HG03378 (cell line): ENCODE measurements around the gene CD72.
"Not testable (repeated sequence)": the region's sequence is repeated elsewhere in the genome, so short reads cannot be mapped to it uniquely, and the experiment has no call there.

Experiments
- ATAC-seq: cut with Tn5 transposase; IDR thresholded peaks from one replicate; pipeline ENCODE4 v1.9.1; 2021; ENCODE audit warnings: mild to moderate bottlenecking, moderate library complexity; ENCODE audit not compliant: unreplicated experiment

Gene CD72

DNA sequence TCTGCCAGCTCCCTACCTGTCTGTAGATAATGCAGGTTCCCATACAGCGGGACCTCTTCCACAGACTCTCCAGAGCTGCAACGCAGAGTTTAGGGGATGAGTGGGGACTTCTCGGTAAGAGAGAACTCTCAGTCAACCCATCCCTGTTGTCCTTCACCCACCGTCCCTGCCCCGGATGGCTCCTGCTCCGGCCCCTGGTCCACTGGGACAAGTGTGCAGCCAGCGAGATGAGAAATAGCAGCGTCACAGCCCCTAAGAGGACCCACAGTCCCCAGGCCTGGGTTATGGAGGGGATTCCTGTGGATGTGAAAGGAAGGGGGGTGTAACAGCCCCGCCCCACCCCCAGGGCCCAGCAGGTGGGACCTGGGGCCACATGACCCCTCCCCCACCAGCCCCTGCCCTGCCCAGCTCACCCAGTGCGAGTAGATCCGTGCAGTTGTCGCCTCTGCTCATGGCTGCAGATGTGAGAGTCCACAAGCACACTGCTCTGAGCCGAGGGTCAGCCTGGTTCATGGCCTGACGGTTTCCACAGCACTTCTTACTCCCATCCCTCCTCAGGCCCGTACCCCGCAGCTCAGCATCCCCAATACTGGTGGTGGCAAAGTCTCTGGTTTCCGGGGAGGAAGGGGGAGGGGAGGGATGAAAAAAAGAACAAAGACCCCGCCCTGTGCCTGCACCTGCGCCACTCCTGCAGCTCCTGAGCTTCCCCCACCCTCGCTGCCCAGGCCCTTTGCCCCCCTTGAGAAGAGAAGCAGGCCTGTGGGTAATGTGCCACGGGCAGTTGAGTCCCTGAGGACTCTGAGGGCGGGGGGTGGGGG, 32.3 kb upstream of the CD72 start, which contains the start of gene SIT1:
SIT1 (minus strand) TSS at position 591 of the 818 bp plus-strand sequence; CDS start at position 513, 78 bp downstream.
- ATAC-seq, result no peak

DNA sequence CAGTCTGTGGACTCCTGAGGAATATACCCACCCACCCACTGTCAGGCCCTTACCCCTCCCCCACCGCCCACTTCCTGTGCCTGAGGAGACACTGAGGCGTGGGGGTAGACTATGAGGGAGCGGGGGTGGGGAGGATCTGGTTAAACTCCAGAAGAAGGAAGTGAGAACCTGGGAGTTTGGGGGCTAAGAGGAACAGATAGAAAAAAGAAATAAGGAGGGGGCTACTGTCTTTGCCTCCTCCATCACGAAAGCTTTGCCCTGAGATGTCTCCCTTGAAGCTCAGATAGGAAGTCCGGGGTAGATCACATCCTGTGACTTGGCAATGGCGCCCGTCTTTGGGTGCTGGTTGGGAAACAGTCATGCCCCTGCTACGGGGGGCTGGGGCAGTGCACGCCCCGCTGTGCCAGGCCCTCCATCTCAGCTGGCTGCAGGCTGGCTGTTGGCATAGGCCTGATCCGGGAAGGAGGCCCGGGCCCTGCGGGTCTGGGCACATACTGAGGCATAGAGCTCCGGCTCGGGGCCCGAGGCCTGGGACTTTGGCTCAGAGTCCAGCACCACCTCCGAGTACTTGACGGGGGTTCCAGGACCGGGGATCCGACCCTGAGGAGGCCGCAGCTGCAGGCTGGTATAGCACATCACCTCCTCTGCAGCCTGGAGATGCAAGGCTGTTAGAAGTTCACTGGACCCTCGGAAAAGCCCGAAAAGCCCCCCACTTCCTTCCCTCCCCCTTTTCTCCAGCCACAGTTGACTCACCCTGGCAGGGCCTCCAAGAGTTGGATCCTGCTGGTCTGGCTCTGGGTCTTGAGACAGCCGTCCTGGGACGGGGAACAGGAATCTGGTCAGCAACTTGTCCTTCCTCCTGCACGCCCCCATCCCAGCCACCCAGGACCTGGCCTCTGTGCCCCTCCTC, 31.5 kb upstream of the CD72 start:
- ATAC-seq, result no peak

DNA sequence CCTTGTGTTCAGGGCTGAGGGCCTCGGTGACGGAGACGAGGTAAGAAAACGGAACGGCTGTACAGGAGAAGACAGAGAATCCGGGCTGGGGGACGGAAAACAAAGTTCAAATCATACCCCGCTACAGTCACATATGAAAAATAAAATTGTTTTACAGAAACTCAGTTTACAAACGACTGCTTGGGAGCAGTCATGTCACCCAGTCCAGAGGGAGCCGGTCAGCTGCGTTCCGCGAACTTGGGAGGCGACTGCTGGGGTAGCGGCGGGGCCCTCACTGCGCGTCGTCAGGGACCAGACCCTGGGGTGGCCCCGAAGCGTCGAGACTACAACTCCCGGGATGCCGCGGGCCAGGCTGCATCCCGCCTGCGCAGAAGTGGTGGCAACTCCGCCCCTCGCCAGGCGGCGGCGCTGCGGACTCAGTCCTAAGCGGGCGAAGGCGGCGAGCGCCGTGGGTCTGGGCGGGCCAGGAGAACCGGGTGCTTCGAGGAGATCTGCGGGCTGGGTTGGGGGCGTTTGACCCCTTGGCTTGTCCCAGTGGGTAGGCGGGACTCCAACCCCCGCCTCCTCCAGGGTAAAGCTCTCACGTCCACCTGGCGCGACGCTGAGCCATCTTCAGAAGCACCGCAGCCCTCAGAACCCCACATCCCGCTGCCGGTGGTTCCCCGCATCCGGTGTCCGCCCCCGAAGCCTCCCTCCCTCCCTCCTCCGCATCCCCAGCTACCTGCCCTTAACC, 28.5 kb upstream of the CD72 start:
- peak; percentile 77 for ATAC-seq

DNA sequence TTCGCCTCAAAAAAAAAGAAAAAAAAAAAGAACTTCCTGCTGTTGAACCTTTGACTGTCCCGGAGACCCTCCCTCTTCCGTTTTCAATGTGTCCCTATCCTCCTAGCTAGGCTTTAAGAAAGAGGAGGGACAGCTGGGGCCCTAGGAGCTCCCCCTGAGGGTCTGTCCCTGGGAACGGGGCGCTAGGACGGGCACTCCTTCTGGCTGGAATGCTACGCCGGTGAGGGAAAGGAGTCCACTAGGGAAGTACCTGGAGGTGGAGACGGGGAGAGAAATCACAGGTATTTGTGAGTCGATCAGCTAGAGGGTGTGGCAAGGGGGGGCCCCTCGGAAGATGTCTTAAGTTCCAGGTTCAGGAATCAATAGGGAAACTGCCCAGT, 27.9 kb upstream of the CD72 start:
- ATAC-seq, result no peak

DNA sequence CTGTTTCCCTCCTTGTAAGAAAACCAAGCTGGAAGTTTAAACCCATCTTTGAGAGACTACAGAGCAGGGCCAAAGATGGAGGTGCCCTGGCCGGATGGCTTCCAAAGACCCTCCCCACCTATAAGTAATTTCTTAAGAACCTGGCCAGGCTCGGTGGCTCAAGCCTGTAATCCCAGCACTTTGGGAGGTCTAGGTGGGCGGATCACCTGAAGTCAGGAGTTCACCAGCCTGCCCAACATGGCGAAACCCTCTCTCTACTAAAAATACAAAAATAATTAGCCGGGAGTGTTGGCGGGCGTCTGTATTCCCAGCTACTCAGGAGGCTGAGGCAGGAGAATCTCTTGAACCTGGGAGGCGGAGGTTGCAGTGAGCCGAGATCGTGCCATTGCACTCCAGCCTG, 27.5 kb upstream of the CD72 start:
- not testable (repeated sequence) for ATAC-seq

DNA sequence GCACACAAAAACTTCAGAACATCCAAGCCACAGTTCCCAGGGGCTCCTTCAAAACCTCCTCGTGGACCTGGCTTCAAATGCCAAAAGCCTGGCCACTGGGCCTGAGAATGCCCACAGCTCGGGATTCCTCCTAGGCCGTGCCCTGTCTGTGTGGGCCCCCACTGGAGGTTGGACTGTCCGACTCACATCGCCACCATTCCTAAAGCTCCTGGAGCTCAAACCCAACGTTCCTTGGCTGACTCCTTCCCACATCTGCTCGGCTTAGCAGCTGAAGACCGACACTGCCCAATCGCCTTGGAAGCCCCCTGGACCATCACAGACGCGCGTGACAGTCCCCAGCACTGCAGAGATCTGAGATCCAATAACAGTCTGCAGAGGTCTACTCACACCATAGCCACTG, 24.8 kb upstream of the CD72 start:
- no peak for ATAC-seq

DNA sequence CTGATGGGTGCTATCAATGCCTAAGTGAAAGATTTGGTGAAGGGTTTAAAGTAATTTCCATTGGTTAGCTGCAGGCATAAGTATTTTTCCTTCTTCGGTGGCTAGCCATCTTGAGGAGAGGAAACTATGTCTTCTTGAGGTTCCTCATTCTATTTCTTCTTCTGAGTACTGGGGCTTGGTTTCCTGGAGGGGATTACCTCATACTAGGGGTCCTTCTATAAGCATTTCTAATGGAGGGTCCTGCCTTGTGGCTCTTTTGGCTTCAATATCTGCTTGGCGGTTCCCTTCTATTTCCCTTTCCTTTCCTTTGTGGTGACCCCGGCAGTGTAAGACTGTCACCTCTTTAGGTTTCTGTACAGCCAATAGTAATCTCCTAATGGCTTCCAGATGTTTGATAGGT, 23.3 kb upstream of the CD72 start:
- ATAC-seq, result not testable (repeated sequence)

DNA sequence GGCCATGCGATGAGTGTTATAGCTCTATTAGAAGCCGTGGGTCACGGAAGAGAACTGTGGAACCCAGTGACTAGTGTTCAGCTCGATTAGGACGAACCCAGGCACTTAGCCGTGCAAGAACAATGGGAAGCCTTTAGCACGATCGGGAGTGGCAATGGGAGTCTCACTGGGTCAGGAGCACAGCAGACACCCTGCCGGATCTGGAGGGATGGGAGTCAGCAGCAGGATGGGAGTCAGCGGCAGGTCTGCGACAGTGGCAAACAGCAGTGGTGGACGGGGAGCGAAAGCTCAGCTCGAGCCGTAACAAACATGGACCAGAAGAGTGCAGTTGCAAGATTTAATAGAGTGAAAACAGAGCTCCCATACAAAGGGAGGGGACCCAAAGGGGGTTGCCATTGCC, 22.2 kb upstream of the CD72 start:
- not testable (repeated sequence) for ATAC-seq

DNA sequence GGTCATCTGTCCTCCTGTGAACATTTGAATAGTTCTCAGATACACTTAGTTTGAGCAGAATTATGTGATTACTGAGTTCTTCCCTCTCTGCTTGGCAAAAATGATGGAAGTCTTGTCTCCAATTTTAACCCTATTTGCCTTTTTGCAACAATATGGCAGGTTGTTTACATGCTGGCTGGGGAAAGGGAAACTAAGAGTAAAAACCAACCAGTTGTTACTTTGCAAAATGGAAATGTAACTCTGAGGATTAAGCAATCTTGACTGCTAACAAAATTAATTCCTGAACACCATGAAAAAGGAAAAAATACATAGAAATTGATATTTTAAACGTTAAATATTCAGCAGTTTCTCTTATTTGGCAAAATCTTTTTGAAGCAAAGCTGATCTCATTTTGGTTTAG, 21.4 kb upstream of the CD72 start:
- no peak for ATAC-seq

DNA sequence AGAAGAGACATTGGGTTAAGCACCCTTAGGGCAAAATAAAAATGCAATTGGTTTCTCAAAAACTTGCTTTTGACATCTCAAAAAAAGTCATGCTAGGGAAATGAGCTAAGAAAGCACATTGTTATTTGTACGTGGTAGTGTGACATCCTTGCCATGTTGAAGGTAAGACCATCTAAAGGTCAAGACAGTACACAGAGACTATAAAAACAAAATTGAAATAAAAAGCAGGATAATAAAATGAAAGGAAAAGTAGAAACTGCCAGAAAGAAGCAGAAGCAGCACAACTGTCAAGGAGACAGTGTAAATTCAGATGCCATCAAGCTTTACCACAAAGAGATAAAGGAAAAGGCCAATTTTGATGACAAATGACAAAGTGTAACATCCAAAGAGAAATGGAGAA, 21.0 kb upstream of the CD72 start:
- ATAC-seq, result not testable (repeated sequence)

DNA sequence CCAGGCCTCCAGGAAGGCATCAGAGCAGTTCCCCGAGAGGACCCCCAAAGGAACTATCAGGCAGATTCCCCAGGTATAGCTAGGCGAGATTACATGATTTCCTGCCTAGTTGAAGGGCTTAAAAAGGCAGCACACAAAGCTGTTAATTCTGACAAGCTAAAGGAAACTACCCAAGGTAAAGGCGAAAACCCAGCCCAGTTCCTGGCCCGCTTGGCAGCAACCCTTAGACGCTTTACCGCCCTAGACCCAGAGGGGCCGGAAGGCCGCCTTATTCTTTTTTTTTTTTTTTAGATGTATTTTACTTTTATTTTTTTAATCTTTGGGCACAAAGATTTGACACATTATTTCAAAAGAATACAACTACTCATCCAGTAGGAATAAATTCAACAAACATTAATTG, 20.5 kb upstream of the CD72 start:
- not testable (repeated sequence) for ATAC-seq

DNA sequence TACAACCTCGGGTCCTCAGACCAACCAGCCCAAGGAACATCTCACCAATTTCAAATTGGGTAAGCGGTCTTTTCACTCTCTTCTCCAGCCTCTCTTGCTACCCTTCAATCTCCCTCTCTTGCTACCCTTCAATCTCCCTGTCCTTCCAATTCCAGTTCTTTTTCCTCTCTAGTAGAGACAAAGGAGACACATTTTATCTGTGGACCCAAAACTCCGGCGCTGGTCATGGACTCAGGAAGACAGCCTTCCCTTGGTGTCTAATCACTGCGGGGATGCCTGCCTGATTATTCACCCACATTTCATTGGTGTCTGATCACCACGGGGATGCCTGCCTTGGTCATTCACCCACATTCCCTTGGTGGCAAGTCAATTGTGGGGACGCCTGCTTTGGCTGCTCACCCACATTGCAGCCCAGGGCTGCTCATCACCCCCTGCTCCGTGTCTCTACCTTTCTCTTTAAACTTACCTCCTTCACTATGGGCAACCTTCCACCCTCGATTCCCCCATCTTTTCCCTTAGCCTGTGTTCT, 19.3 kb upstream of the CD72 start:
- ATAC-seq, result not testable (repeated sequence)

DNA sequence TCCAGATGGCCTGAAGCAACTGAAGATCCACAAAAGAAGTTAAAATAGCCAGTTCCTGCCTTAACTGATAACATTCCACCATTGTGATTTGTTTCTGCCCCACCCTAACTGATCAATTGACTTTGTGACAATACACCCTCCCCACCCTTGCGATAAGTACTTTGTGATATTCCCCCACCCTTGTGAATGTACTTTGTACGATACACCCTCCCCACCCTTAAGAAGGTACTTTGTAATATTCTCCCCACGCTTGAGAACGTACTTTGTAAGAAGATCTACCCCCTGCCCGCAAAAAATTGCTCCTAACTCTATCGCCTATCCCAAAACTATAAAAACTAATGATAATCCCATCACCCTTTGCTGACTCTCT, 18.6 kb upstream of the CD72 start:
- not testable (repeated sequence) for ATAC-seq

DNA sequence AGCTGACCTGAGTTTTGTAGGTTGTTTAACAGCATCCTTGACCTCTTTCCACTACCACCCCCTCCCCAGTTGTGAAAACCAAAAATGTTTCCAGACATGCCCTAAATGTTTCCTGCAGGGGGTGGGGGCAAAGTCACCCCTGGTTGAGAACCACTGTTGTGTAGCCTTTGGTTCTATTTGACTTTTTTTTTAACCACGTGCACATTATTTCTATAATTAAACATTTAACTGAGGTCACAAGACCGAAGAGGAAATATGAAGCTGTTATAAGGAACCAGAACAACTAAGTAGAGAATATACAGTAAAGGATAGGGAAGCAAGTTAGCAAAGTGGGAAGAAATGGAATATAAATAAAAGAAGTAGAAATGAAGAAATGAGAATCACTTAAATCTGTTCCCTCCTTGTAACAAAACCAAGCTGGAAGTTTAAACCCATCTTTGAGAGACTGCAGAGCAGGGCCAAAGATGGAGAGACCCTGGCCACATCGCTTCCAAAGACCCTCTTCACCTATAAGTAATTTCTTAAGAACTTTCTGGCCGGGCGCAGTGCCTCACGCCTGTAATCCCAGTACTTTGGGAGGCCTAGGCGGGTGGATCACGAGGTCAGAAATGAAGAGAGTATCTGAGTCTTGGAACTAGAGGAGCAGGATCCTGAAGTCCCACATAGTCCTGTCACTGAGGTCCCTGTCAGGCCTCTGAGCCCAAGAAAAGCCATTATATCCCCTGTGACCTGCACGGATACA, 18.1 kb upstream of the CD72 start:
- ATAC-seq, result no peak

DNA sequence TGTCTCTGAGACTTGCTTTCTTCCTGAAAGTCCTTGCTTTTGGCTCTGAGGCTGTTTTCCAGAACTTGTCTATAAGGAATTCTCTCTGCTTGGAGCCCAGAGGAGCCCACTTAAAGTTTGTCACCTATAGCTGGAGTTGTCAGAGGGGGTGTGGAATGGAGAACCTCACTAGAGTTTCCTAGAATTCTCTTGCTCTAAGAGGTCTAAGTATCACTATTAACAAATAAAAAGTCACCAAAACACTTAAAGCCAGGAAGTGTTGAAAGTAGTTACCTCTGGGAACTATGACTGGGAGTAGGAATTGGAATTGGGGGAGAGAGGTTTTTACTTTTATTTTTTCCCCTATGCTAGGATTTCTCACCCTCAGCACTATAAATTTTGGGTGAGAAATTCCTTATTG, 17.5 kb upstream of the CD72 start:
- no peak for ATAC-seq

DNA sequence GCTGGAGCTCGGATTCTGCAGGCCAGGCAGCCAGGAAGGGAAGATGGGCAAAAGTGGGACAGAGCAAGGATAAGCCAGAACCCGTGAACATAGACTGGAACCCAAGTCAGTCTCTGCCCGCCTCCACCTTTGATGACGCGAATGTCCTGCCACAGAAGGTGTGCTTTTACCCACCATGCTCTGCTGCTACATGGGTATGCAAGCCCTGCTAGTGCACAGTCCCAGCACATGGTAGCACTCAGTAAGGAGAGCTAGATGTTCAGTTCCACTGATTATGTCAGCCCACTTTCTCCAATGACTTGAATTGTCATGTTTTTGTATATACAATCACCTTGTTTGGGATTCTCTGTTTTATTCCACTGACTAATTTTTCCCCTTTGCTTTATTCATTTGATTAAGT, 11.4 kb upstream of the CD72 start:
- ATAC-seq, result no peak

DNA sequence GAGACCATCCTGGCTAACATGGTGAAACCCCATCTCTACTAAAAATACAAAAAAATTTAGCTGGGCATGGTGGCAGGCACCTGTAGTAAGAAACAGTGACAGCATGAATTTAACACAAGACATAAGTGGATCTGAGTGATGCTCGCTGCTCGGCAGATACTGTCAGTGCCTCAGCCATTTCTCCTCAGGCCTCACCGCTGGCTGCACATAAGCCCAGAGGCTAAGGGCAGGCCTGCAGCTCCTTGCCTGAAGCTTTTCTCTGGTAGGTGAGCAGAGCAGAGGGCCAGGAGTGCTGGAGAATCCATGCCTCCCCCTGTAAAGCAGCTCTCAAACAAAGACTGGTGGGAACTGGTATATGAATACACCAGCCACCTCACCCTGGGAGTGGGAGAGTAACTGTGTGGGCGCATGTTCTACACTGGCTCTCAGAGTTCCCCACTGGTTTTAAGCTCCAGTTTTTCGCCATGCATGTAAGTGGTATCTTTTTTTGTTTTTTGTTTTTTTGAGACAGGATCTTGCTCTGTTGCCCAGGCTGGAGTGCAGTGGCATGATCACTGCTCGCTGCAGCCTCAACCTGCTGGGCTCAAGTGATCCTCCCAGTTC, 10.3 kb upstream of the CD72 start:
- no peak for ATAC-seq

DNA sequence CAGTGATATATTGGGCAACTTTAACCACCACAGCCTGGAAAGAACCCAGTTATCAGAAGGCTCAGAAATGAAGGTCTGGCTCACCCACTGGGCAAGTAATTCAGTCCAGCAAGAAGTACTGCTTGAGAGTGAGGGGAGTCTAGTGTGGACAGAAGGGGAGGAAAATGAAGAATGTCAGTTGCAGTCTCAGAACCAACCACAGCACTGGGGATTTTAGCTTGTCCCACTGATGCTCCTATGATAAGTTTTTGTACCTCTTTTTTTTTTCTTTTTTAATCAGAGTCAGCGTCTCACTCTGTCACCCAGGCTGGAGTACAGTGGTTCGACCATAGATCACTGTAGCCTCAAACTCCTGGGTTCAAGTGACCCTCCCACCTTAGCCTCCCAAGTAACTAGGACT, 9.4 kb upstream of the CD72 start:
- ATAC-seq, result no peak

DNA sequence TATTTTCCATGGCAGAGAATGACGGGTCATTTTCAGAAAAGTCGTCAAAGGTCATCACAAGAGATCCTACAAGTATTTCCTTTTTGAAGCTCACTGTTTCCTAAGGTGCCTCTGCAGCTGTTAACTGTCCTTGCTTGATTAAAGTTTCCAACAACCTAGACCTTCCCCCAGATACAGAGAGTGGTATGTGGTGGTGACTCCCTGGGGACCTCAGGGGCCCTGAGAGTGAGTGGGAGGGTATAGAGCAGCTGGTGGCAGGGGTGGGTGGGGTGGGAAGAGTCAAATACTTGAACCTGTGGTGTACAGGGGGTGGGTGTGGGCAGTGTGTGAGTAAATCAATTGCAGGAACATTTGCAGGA, 1.6 kb upstream of the CD72 start:
- ATAC-seq, result peak; percentile 51
